OCI-LY1 (cell line): ENCODE results near the gene LDLR.
"Not testable (repeated sequence)": the region's sequence is repeated elsewhere in the genome, so short reads cannot be mapped to it uniquely, and the experiment has no call there.

Source experiments
- H2AFZ ChIP-seq: fragments of 200-600 bp; sonication (generic), shearing (Covaris generic); 2 replicates; pipeline ENCODE4 v1.6.0; 2014; ENCODE audit warnings: antibody characterized with exemption, mild to moderate bottlenecking, low read length
- H3F3A ChIP-seq: fragments of 200-600 bp; sonication (generic), shearing (Covaris generic); 2 replicates; pipeline ENCODE4 v1.6.0; 2014; ENCODE audit warnings: mild to moderate bottlenecking, antibody characterized with exemption, low read length, moderate library complexity; ENCODE audit not compliant: insufficient read depth
- H3K27ac ChIP-seq: fragments of 200-600 bp; sonication (generic); 2 replicates; pipeline ENCODE4 v1.5.1; 2014; ENCODE audit warnings: low read length, mixed run types, mild to moderate bottlenecking, low read depth; ENCODE audit not compliant: poor library complexity, severe bottlenecking
- H3K27me3 ChIP-seq: fragments of 200-600 bp; sonication (generic); 2 replicates; pipeline ENCODE4 v1.6.0; 2014; ENCODE audit warnings: antibody characterized with exemption, mild to moderate bottlenecking, low read length, moderate library complexity; ENCODE audit not compliant: insufficient read depth
- H3K36me3 ChIP-seq: fragments of 200-600 bp; sonication (generic); 2 replicates; pipeline ENCODE4 v1.6.1; 2014; ENCODE audit warnings: mild to moderate bottlenecking, antibody characterized with exemption, low read length, moderate library complexity, mixed read lengths; ENCODE audit not compliant: insufficient read depth
- H3K4me1 ChIP-seq: fragments of 200-600 bp; sonication (generic); 2 replicates; pipeline ENCODE4 v1.5.1; 2014; ENCODE audit warnings: mild to moderate bottlenecking, low read length, moderate library complexity; ENCODE audit not compliant: insufficient read depth, severe bottlenecking
- H3K4me2 ChIP-seq: fragments of 200-600 bp; sonication (generic), shearing (Covaris generic); 2 replicates; pipeline ENCODE4 v1.6.1; 2014; ENCODE audit warnings: low read length
- H3K4me3 ChIP-seq: fragments of 200-600 bp; sonication (generic); 2 replicates; pipeline ENCODE4 v1.5.1; 2014; ENCODE audit warnings: low read length, low read depth, mild to moderate bottlenecking, mixed read lengths; ENCODE audit not compliant: poor library complexity, severe bottlenecking
- H3K79me2 ChIP-seq: fragments of 200-600 bp; shearing (Covaris generic); 2 replicates; pipeline ENCODE4 v1.6.1; 2016; ENCODE audit warnings: mixed run types, low read length, mixed read lengths; ENCODE audit not compliant: insufficient read depth
- H3K9ac ChIP-seq: fragments of 200-600 bp; sonication (generic), shearing (Covaris generic); 2 replicates; pipeline ENCODE4 v1.6.1; 2014; ENCODE audit warnings: mild to moderate bottlenecking, low read length, mixed read lengths
- H3K9me2 ChIP-seq: fragments of 200-600 bp; sonication (generic), shearing (Covaris generic); 2 replicates; pipeline ENCODE4 v1.6.1; 2014; ENCODE audit warnings: low read depth, mild to moderate bottlenecking, low read length, mixed read lengths
- H3K9me3 ChIP-seq: fragments of 200-600 bp; shearing (Covaris generic); 2 replicates; pipeline ENCODE4 v1.6.1; 2014; ENCODE audit warnings: low read length, mixed read lengths
- H4K20me1 ChIP-seq: fragments of 200-600 bp; sonication (generic), shearing (Covaris generic); 2 replicates; pipeline ENCODE4 v1.6.0; 2016; ENCODE audit warnings: mild to moderate bottlenecking, low read length; ENCODE audit not compliant: insufficient read depth
- CTCF ChIP-seq: fragments of 200-600 bp; sonication (generic), shearing (Covaris generic); IDR thresholded peaks from 2 replicates; pipeline ENCODE4 v1.5.1; 2017; ENCODE audit warnings: mild to moderate bottlenecking, antibody characterized with exemption, low read length, moderate library complexity, mixed read lengths
- EZH2 ChIP-seq: fragments of 200-600 bp; sonication (generic), shearing (Covaris generic); IDR thresholded peaks from 2 replicates; pipeline ENCODE4 v1.8.0; 2017; ENCODE audit warnings: borderline replicate concordance, mixed run types, mild to moderate bottlenecking, antibody characterized with exemption, low read length, moderate library complexity, mixed read lengths

The LDLR gene

GRCh38 chr19:11069561-11069960 is 19.7 kb upstream of the LDLR start:
- Histone ChIP-seq H3K4me2 (no peak overlapping the region), H3K9me3 (no peaks in the 10 kb centered on the region), H3K4me3 (no peak overlapping the region), H3K79me2 (no peaks in the 10 kb centered on the region), H4K20me1 (no peaks in the 10 kb centered on the region), H3K9ac (no peak overlapping the region), H3K36me3 (peaks cover 30% of the 10 kb centered on the region), H3K4me1 (peaks cover 9% of the 10 kb centered on the region), H3F3A (no peaks in the 10 kb centered on the region), H2AFZ (no peak overlapping the region), H3K9me2 (no peaks in the 10 kb centered on the region), H3K27me3 (no peaks in the 10 kb centered on the region), H3K27ac (no peak overlapping the region)
- no peak for TF ChIP-seq EZH2
- no peak for TF ChIP-seq CTCF

- no peak overlapping the region for H3K4me3 ChIP-seq
- peaks cover 25% of the 10 kb centered on the region for H3K36me3 ChIP-seq
- no peaks in the 10 kb centered on the region for H3K9me2 ChIP-seq
- H3F3A ChIP-seq: no peaks in the 10 kb centered on the region
- no peak overlapping the region for H3K27ac ChIP-seq
- no peaks in the 10 kb centered on the region for H3K79me2 ChIP-seq
- no peak overlapping the region for H2AFZ ChIP-seq
- no peak overlapping the region for H3K4me2 ChIP-seq
- H4K20me1 ChIP-seq: no peaks in the 10 kb centered on the region
- no peak overlapping the region for H3K9ac ChIP-seq
- no peaks in the 10 kb centered on the region for H3K27me3 ChIP-seq
- H3K9me3 ChIP-seq: no peaks in the 10 kb centered on the region
- H3K4me1 ChIP-seq: peaks cover 9% of the 10 kb centered on the region
- TF ChIP-seq EZH2 (no peak), CTCF (no peak)
These were observed 19.1 kb upstream of the LDLR start for GRCh38 chr19:11070123-11070522.

DNA sequence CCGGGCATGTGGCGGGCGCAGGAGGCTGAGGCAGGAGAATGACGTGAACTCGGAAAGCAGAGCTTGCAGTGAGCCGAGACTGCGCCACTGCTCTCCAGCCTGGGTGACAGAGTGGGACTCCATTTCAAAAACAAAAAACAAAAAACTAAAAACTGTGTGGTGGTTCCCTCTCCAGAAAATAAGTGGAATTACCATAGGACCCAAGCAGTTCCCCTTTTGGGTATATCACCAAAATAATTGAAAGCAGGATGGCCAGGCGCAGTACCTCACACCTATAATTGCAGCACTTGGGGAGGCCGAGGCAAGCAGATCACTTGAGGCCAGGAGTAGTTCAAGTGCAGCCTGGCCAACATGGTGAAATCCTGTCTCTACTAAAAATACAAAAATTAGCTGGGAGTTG is 15.7 kb upstream of the LDLR start:
- Histone ChIP-seq H3K27ac (no peak overlapping the region), H3K9me2 (no peaks in the 10 kb centered on the region), H3K9ac (no peak overlapping the region), H3K4me2 (no peak overlapping the region), H4K20me1 (no peaks in the 10 kb centered on the region), H3F3A (no peaks in the 10 kb centered on the region), H3K4me1 (peaks cover 9% of the 10 kb centered on the region), H3K4me3 (no peak overlapping the region), H3K27me3 (no peaks in the 10 kb centered on the region), H3K36me3 (no peaks in the 10 kb centered on the region), H3K79me2 (no peaks in the 10 kb centered on the region), H3K9me3 (no peaks in the 10 kb centered on the region), H2AFZ (no peak overlapping the region)
- TF ChIP-seq CTCF: no peak
- TF ChIP-seq EZH2: no peak

DNA sequence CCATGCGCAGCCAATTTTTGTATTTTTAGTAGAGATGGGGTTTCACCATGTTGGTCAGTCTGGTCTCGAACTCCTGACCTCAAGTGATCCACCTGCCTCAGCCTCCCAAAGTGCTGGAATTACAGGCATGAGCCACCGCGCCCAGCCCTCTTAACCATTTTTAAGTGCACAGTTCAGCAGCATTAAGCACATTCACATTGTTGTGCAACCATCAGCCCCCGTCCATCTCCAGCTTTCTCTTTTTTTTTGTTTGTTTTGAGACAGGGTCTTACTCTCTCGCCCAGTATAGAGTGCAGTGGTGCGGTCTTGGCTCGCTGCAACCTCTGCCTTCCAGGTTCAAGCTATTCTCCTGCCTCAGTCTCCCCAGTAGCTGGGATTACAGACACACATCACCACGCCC is 12.5 kb upstream of the LDLR start:
- not testable (repeated sequence) for H3K4me1 ChIP-seq, H3K4me3 ChIP-seq, H4K20me1 ChIP-seq, H3K4me2 ChIP-seq, H3K27me3 ChIP-seq, H3K9me3 ChIP-seq, H3K36me3 ChIP-seq, H3K79me2 ChIP-seq, H3K9ac ChIP-seq, H3K9me2 ChIP-seq, H3K27ac ChIP-seq, H2AFZ ChIP-seq, H3F3A ChIP-seq
